Activated naive CD4-positive, alpha-beta T cell treated with anti-CD3 and anti-CD28 coated beads, Interleukin-2, amount 50 U/mL, for 72 hours (primary cell): ENCODE data around the gene NADK. TPM values are rescaled to one million over a fixed set of nuclear protein-coding genes. Genes with fewer than 3 reads are reported as not detected.

Experiments used
- ATAC-seq, 2 donors: fragments of 150-1000 bp; cut with Tn5 transposase; 2 replicates each; pipeline ENCODE4 v1.10.0; 2021; ENCODE audit warnings: mild to moderate bottlenecking in 2 of 2, moderate library complexity in 2 of 2
- DNase-seq, 2 donors: peaks; one replicate each; pipeline ENCODE4 v3.0.0; 2021 to 2022; ENCODE audit warnings: low spot score in 2 of 2
- H3K27ac Mint-ChIP-seq, 2 donors: one replicate each; pipeline ENCODE4 v1.8.0; 2022; ENCODE audit warnings: mild to moderate bottlenecking in 2 of 2, mixed read lengths in 2 of 2
- H3K36me3 Mint-ChIP-seq, 2 donors: one replicate each; pipeline ENCODE4 v1.8.0; 2022; ENCODE audit warnings: mixed read lengths in 2 of 2
- H3K9me3 Mint-ChIP-seq, 2 donors: one replicate each; pipeline ENCODE4 v1.8.0; 2022; ENCODE audit warnings: mixed read lengths in 2 of 2
- total RNA-seq, 2 donors: library from RNA; stranded (reverse); gene quantifications; one replicate each; pipeline ENCODE4 v1.2.3, GENCODE V29; 2022

The NADK gene
- total RNA-seq, 2 donors from 2014 or later, result 64.7 to 67.6 TPM

GRCh38 chr1:1794999-1795398 is 16.7 kb upstream of the NADK start:
- DNase-seq (no peak), ATAC-seq (no peak)
- Mint-ChIP-seq H3K27ac (peak overlapping the region; percentile 60 to 81), H3K36me3 (peaks cover 4 to 18% of the 10 kb centered on the region in 2 donors), H3K9me3 (no peaks in the 10 kb centered on the region)

DNA sequence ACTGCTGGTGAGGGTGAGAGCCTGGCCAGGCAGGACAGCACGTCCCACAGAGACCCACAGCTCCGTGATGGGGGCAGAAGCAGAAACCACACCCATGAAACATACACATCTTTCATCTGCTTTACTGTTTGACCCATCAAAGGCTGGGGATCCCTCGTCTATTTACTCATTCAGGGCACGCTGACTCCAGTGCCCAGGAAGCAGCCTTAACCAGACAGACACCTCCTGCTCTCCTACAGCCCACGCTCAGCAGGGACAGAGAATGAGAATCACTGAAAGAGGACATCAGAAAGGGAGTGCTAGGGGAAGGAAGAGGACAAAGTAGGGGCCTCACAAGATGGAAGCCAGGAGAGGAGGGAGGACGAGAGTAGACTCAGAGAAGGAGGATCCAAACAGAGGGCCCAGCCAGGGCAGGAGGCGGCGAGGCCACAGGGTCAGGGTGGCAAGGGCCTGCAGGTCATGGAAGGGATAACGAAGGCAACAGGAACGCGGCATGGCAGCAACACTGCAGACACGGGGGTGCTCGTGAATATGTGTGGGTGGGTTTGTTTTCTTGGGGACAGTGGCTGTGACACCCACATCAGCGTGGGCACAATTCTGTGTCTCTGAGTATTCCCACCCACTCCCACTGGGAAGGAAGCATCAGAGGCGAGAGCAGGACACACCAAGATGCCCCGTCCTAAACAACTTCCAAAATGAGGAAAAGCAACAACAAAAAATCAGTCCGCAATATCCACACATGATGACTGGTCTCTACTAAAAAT is 15.4 kb upstream of the NADK start:
- Mint-ChIP-seq H3K27ac (peak overlapping the region; percentile 66 to 95), H3K36me3 (peaks cover 11 to 24% of the 10 kb centered on the region in 2 donors), H3K9me3 (no peaks in the 10 kb centered on the region)
- ATAC-seq (no peak), DNase-seq (no peak)

GRCh38 chr1:1788646-1789431 is 10.6 kb upstream of the NADK start:
- DNase-seq, result no peak
- H3K27ac Mint-ChIP-seq, result peak overlapping the region; percentile 31 to 48
- H3K9me3 Mint-ChIP-seq, result no peaks in the 10 kb centered on the region
- H3K36me3 Mint-ChIP-seq, result peaks cover 24 to 32% of the 10 kb centered on the region in 2 donors
- ATAC-seq, result no peak

- Mint-ChIP-seq H3K9me3 (no peaks in the 10 kb centered on the region), H3K36me3 (peaks cover 24 to 25% of the 10 kb centered on the region in 2 donors), H3K27ac (peak overlapping the region; percentile 14 to 48)
- ATAC-seq (no peak), DNase-seq (no peak)
These were observed 9.9 kb upstream of the NADK start for GRCh38 chr1:1788136-1788535.

- ATAC-seq, result no peak
- no peak for DNase-seq
- H3K27ac Mint-ChIP-seq, result peak overlapping the region; percentile 48 to 74
- no peaks in the 10 kb centered on the region for H3K9me3 Mint-ChIP-seq
- peaks cover 24 to 25% of the 10 kb centered on the region in 2 donors for H3K36me3 Mint-ChIP-seq
These were observed 8.8 kb upstream of the NADK start for GRCh38 chr1:1786836-1787605.

- ATAC-seq (no peak), DNase-seq (no peak)
- H3K27ac Mint-ChIP-seq, result no peak overlapping the region
- H3K36me3 Mint-ChIP-seq, result peaks cover 24 to 25% of the 10 kb centered on the region in 2 donors
- H3K9me3 Mint-ChIP-seq, result no peaks in the 10 kb centered on the region
These were observed 7.4 kb upstream of the NADK start for GRCh38 chr1:1785666-1786065.

GRCh38 chr1:1784933-1785332 is 6.7 kb upstream of the NADK start:
- ATAC-seq (no peak), DNase-seq (no peak)
- H3K27ac Mint-ChIP-seq, result no peak overlapping the region
- H3K36me3 Mint-ChIP-seq, result peaks cover 19 to 25% of the 10 kb centered on the region in 2 donors
- H3K9me3 Mint-ChIP-seq, result no peaks in the 10 kb centered on the region

DNA sequence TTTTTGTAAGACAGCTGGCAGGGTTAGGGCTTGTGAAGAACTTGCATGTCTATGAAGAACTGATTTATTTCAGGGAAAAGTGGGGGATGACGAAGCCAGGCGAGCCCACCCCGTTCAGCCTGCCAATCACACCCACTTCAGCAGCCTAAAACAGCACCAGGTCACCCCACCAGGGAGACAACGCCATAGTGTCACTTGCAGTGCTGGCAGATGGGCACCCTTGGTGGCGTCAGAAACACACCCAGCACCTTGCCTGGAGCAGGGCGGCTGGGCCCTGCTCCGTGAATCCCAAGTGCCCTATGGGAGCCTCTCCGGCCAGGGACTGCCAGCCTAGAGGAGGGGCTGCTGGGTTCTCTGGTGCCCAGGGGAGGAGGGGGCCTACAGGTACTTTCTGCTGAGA is 5.0 kb upstream of the NADK start:
- ATAC-seq, result no peak
- H3K36me3 Mint-ChIP-seq, result peaks cover 9 to 15% of the 10 kb centered on the region in 2 donors
- no peaks in the 10 kb centered on the region for H3K9me3 Mint-ChIP-seq
- no peak for DNase-seq
- peak overlapping the region; percentile 86 to 90 for H3K27ac Mint-ChIP-seq

- H3K27ac Mint-ChIP-seq, result peak overlapping the region; percentile 86 to 90
- DNase-seq (no peak), ATAC-seq (no peak)
- peaks cover 6 to 12% of the 10 kb centered on the region in 2 donors for H3K36me3 Mint-ChIP-seq
- H3K9me3 Mint-ChIP-seq, result no peaks in the 10 kb centered on the region
These were observed 4.3 kb upstream of the NADK start for GRCh38 chr1:1782399-1783221.

DNA sequence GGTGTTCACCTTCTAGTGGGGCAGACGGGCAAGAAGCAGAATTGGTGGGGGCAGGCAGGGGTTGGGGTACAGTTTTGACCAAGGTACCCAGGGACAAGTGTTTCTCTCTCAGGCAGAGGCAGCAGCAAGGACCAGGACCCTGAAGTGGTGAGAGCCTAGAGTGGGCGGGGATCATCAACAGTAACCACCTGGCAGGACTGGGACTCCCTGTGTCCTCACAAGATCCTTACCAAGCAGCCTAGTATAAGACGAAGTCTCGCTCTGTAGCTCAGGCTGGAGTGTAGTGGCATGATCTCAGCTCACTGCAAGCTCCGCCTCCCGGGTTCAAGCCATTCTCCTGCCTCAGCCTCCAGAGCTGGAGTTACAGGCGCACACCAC is 3.2 kb upstream of the NADK start:
- H3K27ac Mint-ChIP-seq, result peak overlapping the region; percentile 77 to 92
- no peaks in the 10 kb centered on the region for H3K9me3 Mint-ChIP-seq
- ATAC-seq (no peak), DNase-seq (no peak)
- H3K36me3 Mint-ChIP-seq, result peaks cover 1 to 6% of the 10 kb centered on the region in 2 donors

DNA sequence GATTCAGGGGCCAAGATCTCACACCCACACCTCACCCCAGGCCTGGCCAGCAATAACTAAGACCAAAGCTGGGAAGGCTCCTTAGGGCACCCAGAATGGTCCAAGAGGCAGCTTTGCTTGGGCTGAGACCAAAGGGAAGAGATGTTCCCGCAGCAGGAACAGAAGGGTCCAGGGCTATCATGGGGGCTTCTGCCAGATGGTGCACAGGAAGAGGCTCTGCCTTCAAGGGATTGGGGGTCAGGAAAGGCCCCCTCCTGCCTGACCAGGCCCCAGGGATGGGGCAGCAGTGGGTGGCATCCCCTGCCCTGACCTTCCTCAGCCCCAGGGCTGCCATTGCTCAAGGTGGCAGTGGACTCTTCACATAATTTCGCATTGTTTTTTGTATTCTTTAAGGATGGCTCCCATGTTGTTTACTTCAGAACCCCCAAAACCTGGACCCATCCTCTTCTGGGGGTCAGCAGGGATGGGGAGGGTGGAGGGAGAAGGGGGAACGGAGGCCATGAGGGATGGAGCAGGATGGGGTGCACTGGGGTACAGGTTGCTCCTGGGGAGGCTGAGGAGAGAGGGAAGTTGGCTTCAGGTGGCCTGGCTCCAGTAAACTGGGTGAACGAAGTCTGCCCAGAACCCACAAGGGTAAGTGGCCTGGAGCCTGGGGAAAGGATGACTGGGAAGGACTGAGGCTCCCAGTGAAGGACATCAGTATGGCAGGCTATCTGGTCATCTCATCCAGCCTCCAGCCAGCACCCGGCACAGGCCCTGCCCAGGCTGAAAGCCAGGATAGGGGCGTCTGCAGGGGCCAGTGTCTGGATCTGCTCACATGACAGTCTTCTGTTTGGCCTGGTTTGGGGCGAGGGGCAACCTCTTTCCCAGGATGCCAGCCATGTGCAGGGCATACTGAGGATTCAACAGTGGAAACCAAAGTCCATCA is 2.6 kb upstream of the NADK start:
- DNase-seq, result no peak
- Mint-ChIP-seq H3K9me3 (no peaks in the 10 kb centered on the region), H3K36me3 (peaks cover 0 to 12% of the 10 kb centered on the region in 2 donors), H3K27ac (peak overlapping the region; percentile 77 to 92)
- ATAC-seq, result no peak

- Mint-ChIP-seq H3K27ac (peak overlapping the region; percentile 61 to 77), H3K36me3 (peaks cover 0 to 12% of the 10 kb centered on the region in 2 donors), H3K9me3 (no peaks in the 10 kb centered on the region)
- ATAC-seq (peak; percentile 45 to 56), DNase-seq (peak; percentile 49 to 71)
These were observed 1.7 kb upstream of the NADK start for GRCh38 chr1:1779691-1780597.

GRCh38 chr1:1779320-1779675 is 1.0 kb upstream of the NADK start:
- Mint-ChIP-seq H3K36me3 (peaks cover 0 to 12% of the 10 kb centered on the region in 2 donors), H3K27ac (peak overlapping the region; percentile 77 to 92), H3K9me3 (no peaks in the 10 kb centered on the region)
- no peak for ATAC-seq
- DNase-seq, result no peak

GRCh38 chr1:1778663-1779319 is 521 bp upstream of the NADK start:
- H3K27ac Mint-ChIP-seq, result peak overlapping the region in 1 of 2 donors; percentile 77

More at GRCh38 chr1:1778663-1779319, 521 bp upstream of the NADK start:
- DNase-seq (peak; percentile 76 to 90), ATAC-seq (peak; percentile 75 to 78)
- peaks cover 0 to 12% of the 10 kb centered on the region in 2 donors for H3K36me3 Mint-ChIP-seq
- H3K9me3 Mint-ChIP-seq, result no peaks in the 10 kb centered on the region
